Activated naive CD4-positive, alpha-beta T cell treated with anti-CD3 and anti-CD28 coated beads, Interleukin-2, amount 50 U/mL, for 16 hours (primary cell): ENCODE data around the gene UVRAG.
"Not testable (repeated sequence)": the region's sequence is repeated elsewhere in the genome, so short reads cannot be mapped to it uniquely, and the experiment has no call there.

Experiments
- DNase-seq: peaks from one replicate; pipeline ENCODE4 v3.0.0-alpha.2; 2020

Gene UVRAG

GRCh38 chr11:76035020-76035419, 220.0 kb downstream of the UVRAG start:
- no peak for DNase-seq

GRCh38 chr11:76038608-76039007, 223.6 kb downstream of the UVRAG start:
- no peak for DNase-seq

- DNase-seq: no peak
Measured at GRCh38 chr11:76041208-76041607, 226.2 kb downstream of the UVRAG start.

GRCh38 chr11:76044750-76045320, 229.8 kb downstream of the UVRAG start:
- DNase-seq: no peak

DNA sequence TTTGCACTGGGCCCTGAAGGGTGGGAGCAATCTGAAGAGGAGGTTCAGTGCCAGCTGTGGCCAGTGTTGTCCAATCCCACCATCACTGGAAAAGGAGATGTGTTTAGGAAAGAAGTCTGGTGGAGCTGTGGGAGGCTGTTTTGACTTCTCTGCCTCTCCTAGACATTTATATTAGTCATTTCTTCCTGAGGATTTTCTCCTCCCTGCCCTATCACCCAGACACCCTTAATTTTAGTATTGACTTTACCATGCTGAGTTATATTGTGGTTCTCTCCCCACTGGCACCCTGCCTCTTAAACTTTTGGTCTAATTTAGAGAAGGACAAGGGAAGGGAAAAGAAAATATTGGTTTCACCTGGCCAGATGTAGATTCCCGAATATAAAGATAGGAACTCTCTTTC, 232.2 kb downstream of the UVRAG start:
- no peak for DNase-seq

GRCh38 chr11:76047766-76048165, 232.8 kb downstream of the UVRAG start:
- no peak for DNase-seq

- no peak for DNase-seq
Measured at GRCh38 chr11:76048763-76049162, 233.8 kb downstream of the UVRAG start.

GRCh38 chr11:76049511-76049910, 234.5 kb downstream of the UVRAG start:
- DNase-seq: no peak

DNA sequence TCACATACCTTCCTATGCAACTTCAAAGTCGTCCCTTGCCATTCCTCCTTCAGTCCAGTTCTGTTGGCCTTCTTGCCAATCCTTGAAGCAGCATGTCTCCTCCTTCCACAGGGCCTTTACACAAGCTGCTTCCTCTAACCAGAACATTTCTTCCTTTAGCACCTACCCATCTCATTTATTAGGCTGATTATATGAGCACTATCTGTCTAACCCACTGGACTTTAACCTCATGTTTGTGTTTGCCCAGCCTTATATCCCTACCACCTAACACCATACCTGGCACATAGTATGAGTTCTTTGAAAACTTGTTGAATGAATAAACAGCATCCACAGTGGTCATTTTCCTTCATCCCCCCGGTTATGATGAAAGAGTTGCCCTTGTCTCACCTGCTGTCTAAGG, 236.9 kb downstream of the UVRAG start:
- DNase-seq: no peak

- no peak for DNase-seq
Measured at GRCh38 chr11:76054330-76054729, 239.3 kb downstream of the UVRAG start.

DNA sequence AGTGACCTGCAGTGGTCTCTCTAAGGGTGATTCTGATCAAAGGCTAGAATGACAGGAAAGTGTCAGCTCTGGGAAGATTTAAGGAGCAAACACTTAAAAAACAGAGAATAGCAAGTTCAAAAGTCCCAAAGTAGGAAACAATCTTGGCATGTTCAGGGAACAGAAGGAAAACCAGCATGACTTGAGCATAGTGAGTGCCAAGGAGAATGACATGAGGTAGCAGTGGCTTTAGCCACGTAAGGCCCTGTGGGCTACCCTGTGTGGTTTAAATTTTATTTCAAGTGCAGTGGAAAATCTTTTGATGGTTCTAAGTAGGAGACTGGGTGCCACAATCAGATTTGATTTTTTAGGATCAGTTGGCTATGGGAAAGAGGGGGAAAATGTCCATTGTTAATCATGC, 241.9 kb downstream of the UVRAG start:
- no peak for DNase-seq

DNA sequence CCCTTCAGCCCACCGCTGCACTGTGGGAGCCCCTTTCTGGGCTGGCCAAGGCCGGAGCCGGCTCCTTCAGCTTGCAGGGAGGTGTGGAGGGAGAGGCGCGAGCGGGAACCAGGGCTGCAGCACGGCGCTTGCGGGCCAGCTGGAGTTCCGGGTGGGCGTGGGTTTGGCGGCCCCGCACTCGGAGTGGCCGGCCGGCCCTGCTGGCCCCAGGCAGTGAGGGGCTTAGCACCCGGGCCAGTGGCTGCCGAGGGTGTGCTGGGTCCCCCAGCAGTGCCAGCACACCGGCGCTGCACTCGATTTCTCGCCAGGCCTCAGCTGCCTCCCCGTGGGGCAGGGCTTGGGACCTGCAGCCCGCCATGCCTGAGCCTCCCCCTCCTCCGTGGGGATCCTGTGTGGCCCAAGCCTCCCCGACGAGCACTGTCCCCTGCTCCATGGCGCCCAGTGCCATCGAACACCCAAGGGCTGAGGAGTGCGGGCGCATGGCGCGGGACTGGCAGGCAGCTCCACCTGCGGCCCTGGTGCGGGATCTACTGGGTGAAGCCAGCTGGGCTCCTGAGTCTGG, 245.5 kb downstream of the UVRAG start:
- not testable (repeated sequence) for DNase-seq

DNA sequence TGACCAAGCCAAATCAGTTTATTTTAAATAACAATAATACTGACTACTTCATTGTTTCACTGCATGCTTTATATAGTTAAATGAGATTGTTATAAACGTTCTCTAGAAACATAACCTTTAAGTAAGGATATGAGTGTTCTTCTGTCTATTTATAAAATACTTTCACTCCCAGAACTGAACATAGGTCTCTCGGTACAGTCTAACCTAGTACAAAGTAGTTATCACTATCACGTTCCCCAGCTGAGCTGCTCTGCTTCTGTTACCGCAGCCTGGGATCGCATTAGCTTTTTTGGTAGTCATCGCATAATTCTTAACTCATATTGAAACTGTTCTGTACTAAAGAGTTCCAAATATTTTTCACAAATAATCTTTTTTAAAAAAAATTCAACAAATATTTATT, 247.7 kb downstream of the UVRAG start:
- no peak for DNase-seq

GRCh38 chr11:76064192-76064591, 249.2 kb downstream of the UVRAG start:
- no peak for DNase-seq

- DNase-seq: no peak
Measured at GRCh38 chr11:76067099-76067498, 252.1 kb downstream of the UVRAG start.

DNA sequence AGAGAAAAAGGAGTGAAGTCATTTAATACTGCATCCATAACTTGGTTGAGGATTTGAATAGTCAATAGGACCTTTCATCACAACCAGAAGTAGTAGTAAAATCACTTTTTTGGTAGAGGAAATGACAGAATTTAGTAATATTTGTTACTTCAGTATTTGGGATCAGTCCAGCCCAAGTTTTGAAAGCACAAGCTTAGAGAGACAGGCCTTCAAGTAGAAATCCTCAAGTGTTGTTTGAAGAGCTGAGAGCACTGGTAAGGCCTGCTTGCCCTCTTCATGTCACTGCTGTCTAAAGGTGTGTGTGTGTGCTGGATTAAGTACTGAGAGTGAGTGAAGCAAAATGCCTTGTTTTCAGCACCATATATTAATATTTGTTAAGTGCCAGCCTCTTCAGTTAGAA, 254.0 kb downstream of the UVRAG start:
- no peak for DNase-seq

GRCh38 chr11:76071090-76071489, 256.1 kb downstream of the UVRAG start:
- DNase-seq: no peak

GRCh38 chr11:76073724-76074123, 258.7 kb downstream of the UVRAG start:
- no peak for DNase-seq

DNA sequence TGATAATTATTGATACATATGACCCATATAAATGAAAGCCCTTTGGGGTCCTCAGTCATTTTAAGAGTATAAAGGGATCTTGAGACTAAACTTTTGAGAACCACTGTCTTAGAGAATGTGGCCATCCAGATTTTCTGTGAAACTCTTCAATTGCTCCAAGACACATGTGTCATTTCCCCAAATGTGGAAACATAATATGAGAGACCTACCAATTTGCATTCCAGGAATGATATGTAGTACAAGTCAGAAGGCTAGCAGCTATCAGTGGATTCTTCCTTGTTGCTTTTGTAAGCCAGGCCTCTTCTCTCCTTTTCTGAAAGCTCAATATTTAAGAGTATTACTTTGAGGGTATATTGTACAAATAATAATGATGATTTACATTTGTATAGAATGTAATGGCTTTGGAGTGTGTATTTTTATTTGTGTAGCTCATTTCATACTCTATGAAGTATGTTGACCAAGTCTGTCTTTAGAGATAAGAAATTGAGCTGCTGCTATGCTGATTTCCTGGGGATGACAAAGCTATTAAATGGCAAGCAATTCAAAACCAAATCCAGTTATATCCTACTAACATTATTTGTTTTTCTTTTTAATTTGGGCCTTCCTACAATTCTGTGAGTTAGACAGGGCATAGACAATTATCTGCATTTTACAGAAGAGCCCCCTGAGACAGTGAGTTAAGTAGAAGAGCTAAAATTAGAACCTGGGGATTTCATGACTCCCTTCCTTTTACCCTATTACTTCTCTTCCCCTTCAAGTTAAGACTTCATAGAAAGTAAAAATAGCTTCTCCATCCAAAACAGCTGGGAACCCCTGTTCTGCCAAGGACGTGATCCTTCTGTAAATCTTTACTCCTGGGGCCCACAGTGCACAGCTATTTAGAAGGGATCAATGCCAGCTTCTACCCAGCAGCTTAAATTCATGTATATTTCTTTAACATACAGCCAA, 259.4 kb downstream of the UVRAG start:
- no peak for DNase-seq

- DNase-seq: no peak
Measured at GRCh38 chr11:76075716-76076115, 260.7 kb downstream of the UVRAG start.

DNA sequence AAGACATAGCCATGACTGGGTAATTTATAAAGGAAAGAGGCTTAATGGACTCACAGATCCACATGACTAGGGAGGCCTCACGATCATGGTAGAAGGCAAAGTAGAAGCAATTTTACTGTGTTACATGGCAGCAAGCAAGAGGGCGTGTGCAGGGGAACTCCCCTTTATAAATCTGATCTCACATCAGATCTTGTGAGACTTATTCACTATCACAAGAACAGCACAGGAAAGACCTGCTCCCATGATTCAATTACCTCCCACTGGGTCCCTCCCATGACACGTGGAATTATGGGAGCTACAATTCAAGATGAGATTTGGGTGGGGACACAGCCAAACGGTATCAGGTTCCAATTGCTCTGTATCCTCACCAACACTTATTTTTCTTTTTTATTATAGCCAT, 261.2 kb downstream of the UVRAG start:
- not testable (repeated sequence) for DNase-seq

DNA sequence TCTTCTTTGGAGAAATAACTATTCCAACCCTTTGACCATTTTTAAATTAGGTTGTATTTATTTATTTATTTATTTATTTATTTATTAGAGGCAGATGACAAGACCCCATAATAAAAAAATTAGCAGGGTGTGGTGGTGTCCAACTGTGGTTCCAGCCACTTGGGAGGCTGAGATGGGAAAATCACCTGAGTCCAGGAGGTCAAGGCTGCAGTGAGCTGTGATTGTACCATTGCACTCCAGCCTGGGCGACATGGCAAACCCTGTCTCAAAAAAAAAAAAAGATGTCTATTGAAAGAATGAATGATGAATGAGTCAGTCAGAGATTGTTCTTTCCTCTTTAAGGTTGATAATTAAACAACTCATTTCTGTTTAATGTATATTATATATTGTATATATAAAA, 261.7 kb downstream of the UVRAG start:
- no peak for DNase-seq

GRCh38 chr11:76077575-76078150, 262.7 kb downstream of the UVRAG start:
- no peak for DNase-seq

DNA sequence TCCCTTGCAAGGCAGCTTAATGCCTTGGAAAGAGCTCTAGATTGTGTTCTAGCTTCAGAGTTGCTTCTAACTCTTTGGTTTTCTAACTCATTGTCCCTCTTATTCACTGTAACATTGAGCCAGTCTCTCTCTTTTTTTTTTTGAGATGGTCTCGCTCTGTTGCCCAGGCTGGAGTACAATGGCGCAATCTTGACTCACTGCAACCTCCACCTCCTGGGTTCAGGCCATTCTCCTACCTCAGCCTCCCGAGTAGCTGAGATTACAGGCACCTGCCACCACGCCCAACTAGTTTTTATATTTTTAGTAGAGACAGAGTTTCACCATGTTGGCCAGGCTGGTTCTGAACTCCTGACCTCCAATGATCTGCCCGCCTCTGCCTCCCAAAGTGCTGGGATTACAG, 266.1 kb downstream of the UVRAG start:
- DNase-seq: not testable (repeated sequence)
